GM18868 (cell line): Measurements from ENCODE around the gene RNU6-8.

Source experiments
- ATAC-seq: cut with Tn5 transposase; IDR thresholded peaks from one replicate; pipeline ENCODE4 v1.9.1; 2021; ENCODE audit warnings: mild to moderate bottlenecking, moderate library complexity; ENCODE audit not compliant: unreplicated experiment

The RNU6-8 gene

DNA sequence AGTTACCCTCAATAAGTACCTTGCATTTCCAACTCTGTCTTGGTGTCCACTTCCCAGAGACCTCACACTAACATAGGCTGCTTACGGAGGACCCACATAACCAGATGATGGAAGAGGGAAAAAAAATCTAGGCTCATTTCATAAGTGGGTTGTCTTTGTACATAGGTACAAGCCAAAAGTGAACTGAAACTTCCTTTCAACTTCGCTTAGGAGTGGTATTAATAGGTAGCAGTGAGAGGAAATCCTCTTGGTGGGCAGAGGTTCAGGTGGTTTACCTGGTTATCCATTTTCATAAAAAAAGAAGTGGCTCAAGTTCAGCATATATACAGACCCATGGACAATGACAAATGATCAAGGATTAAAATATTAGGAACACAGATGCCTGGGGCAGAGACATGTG lies 37.0 kb downstream of the RNU6-8 start:
- ATAC-seq: no peak
